OCI-LY7 (cell line): ENCODE results near the gene EGFLAM. TPM values are rescaled to one million over a fixed set of nuclear protein-coding genes. Genes with fewer than 3 reads are reported as not detected.
"Not testable (repeated sequence)": the region's sequence is repeated elsewhere in the genome, so short reads cannot be mapped to it uniquely, and the experiment has no call there.

ENCODE experiments used
- BruUV-seq: library from RNA; stranded (reverse); fragments of 400-500 nt; replicated peaks from 2 replicates; lab custom pipeline; 2021; lab: Mats Ljungman, UMichigan
- CTCF ChIA-PET: fragments of 300-600 bp; sonication (Branson Sonifier 250); formaldehyde crosslinking; loops from one replicate; lab custom pipeline; 2022; ENCODE audit warnings: antibody characterized with exemption; ENCODE audit not compliant: unreplicated experiment; lab: Charles Lee
- POLR2A ChIA-PET: fragments of 300-600 bp; sonication (Branson Sonifier 250); formaldehyde crosslinking; loops from one replicate; lab custom pipeline; 2022; ENCODE audit warnings: antibody characterized with exemption; lab: Charles Lee
- DNase-seq: peaks from one replicate; pipeline ENCODE4 v3.0.0-alpha.2; 2015; ENCODE audit warnings: low spot score
- H2AFZ ChIP-seq: fragments of 200-600 bp; sonication (generic), shearing (Covaris generic); 2 replicates; pipeline ENCODE4 v1.6.1; 2014; ENCODE audit warnings: mild to moderate bottlenecking, antibody characterized with exemption, low read length, moderate library complexity
- H3K27ac ChIP-seq: fragments of 200-600 bp; sonication (generic); 2 replicates; pipeline ENCODE4 v1.5.1; 2014; ENCODE audit warnings: mixed run types, low read depth, mild to moderate bottlenecking, moderate library complexity, low read length, inconsistent platforms; ENCODE audit not compliant: poor library complexity, severe bottlenecking
- H3K36me3 ChIP-seq: fragments of 200-600 bp; sonication (generic); 2 replicates; pipeline ENCODE4 v1.6.1; 2014; ENCODE audit warnings: mild to moderate bottlenecking, antibody characterized with exemption, low read length, moderate library complexity, mixed read lengths; ENCODE audit not compliant: insufficient read depth
- H3K4me1 ChIP-seq: fragments of 200-600 bp; sonication (generic); 2 replicates; pipeline ENCODE4 v1.5.1; 2014; ENCODE audit warnings: mild to moderate bottlenecking, low read length; ENCODE audit not compliant: insufficient read depth, poor library complexity, severe bottlenecking
- H3K4me2 ChIP-seq: fragments of 200-600 bp; sonication (generic); 2 replicates; pipeline ENCODE4 v1.6.1; 2014; ENCODE audit warnings: mild to moderate bottlenecking, low read length
- H3K4me3 ChIP-seq: fragments of 200-600 bp; sonication (generic); 2 replicates; pipeline ENCODE4 v1.5.1; 2014; ENCODE audit warnings: mild to moderate bottlenecking, low read depth, low read length; ENCODE audit not compliant: poor library complexity, severe bottlenecking
- H3K79me2 ChIP-seq: fragments of 200-600 bp; sonication (generic); 2 replicates; pipeline ENCODE4 v1.6.1; 2016; ENCODE audit warnings: low read depth, mild to moderate bottlenecking, low read length, moderate library complexity, mixed read lengths; ENCODE audit not compliant: insufficient read depth
- H3K9me2 ChIP-seq: fragments of 200-600 bp; sonication (generic); 2 replicates; pipeline ENCODE4 v1.6.1; 2016; ENCODE audit warnings: mild to moderate bottlenecking, low read length, mixed read lengths; ENCODE audit not compliant: insufficient read depth
- H3K9me3 ChIP-seq: fragments of 200-600 bp; sonication (generic); 2 replicates; pipeline ENCODE4 v1.6.1; 2014; ENCODE audit warnings: mild to moderate bottlenecking, mixed run types, low read length, mixed read lengths
- H4K20me1 ChIP-seq: fragments of 200-600 bp; sonication (generic); 2 replicates; pipeline ENCODE4 v1.6.1; 2014; ENCODE audit warnings: mild to moderate bottlenecking, antibody characterized with exemption, low read length, moderate library complexity, mixed read lengths; ENCODE audit not compliant: insufficient read depth
- CTCF ChIP-seq: fragments of 200-600 bp; sonication (generic); conservative IDR thresholded peaks from 2 replicates; pipeline ENCODE4 v1.5.1; 2014; ENCODE audit warnings: mild to moderate bottlenecking, antibody characterized with exemption, low read length, moderate library complexity, mixed read lengths
- EZH2phosphoT487 ChIP-seq: fragments of 200-600 bp; sonication (generic); IDR thresholded peaks from 2 replicates; pipeline ENCODE4 v1.6.1; 2018; ENCODE audit warnings: low read depth, borderline replicate concordance, mild to moderate bottlenecking, mixed run types, antibody characterized with exemption, low read length, moderate library complexity, mixed read lengths
- intact Hi-C: fragments of 100-400 bp; cut with micrococcal nuclease; formaldehyde crosslinking; loops from one replicate; pipeline ENCODE4 v1.10.0; 2022; ENCODE audit not compliant: unreplicated experiment
- total RNA-seq, 2 experiments: library from RNA; depleted of rRNA in 1 of 2; stranded (reverse); fragments of >200 nt in 1 of 2; shearing (Covaris generic) in 1 of 2; gene quantifications; 2 replicates each; pipeline ENCODE4 v1.2.3, GENCODE V29; 2014 to 2022

EGFLAM gene
- total RNA-seq, 2 experiments from 2014 or later: not detected

GRCh38 chr5:38414348-38414747 is 156.0 kb downstream of the EGFLAM start:
- BruUV-seq: no TSS peak
- no peak overlapping the region for H2AFZ ChIP-seq
- H3K4me2 ChIP-seq: no peak overlapping the region
- CTCF ChIA-PET: no interaction called here
- H3K9me2 ChIP-seq: no peaks in the 10 kb centered on the region
- no peaks in the 10 kb centered on the region for H3K79me2 ChIP-seq
- H3K9me3 ChIP-seq: no peaks in the 10 kb centered on the region
- POLR2A ChIA-PET: interaction anchor here (0.6 kb wide), 1 partner anchor 132 kb away, joined by 4 read pairs; no protein-coding TSS in a partner anchor
- intact Hi-C loops: no loop called here
- H3K36me3 ChIP-seq: no peaks in the 10 kb centered on the region
- H3K27ac ChIP-seq: no peak overlapping the region
- no peak overlapping the region for H3K4me3 ChIP-seq
- H3K4me1 ChIP-seq: no peaks in the 10 kb centered on the region
- no peak for DNase-seq
- no peak for TF ChIP-seq CTCF
- TF ChIP-seq EZH2phosphoT487: no peak
- H4K20me1 ChIP-seq: no peaks in the 10 kb centered on the region

GRCh38 chr5:38415772-38416171 is 157.4 kb downstream of the EGFLAM start:
- POLR2A ChIA-PET, H4K20me1 ChIP-seq, H3K4me2 ChIP-seq, H3K4me3 ChIP-seq, H3K27ac ChIP-seq, H3K9me2 ChIP-seq, H3K36me3 ChIP-seq, intact Hi-C loops, CTCF ChIA-PET, DNase-seq, H3K9me3 ChIP-seq, H3K4me1 ChIP-seq, BruUV-seq, H2AFZ ChIP-seq, H3K79me2 ChIP-seq: not testable (repeated sequence)

- DNase-seq: no peak
- no peak overlapping the region for H3K27ac ChIP-seq
- intact Hi-C loops: no loop called here
- no peak overlapping the region for H2AFZ ChIP-seq
- TF ChIP-seq CTCF (no peak), EZH2phosphoT487 (no peak)
- CTCF ChIA-PET: no interaction called here
- no peaks in the 10 kb centered on the region for H3K9me3 ChIP-seq
- no peak overlapping the region for H3K4me2 ChIP-seq
- H3K4me1 ChIP-seq: no peaks in the 10 kb centered on the region
- no TSS peak for BruUV-seq
- no peaks in the 10 kb centered on the region for H3K79me2 ChIP-seq
- POLR2A ChIA-PET: no interaction called here
- no peak overlapping the region for H3K4me3 ChIP-seq
- no peaks in the 10 kb centered on the region for H3K36me3 ChIP-seq
- no peaks in the 10 kb centered on the region for H3K9me2 ChIP-seq
- no peaks in the 10 kb centered on the region for H4K20me1 ChIP-seq
Measured at GRCh38 chr5:38417658-38418017, 159.3 kb downstream of the EGFLAM start.
